Sciatic nerve (tissue), 2 donors: ENCODE measurements around the gene CBX8. TPM values are rescaled to one million over a fixed set of nuclear protein-coding genes. Genes with fewer than 3 reads are reported as not detected.
"Not testable (repeated sequence)": the region's sequence is repeated elsewhere in the genome, so short reads cannot be mapped to it uniquely, and the experiment has no call there.

Experiments used
- ATAC-seq: fragments of 200-7000 bp; cut with Tn5 transposase; one replicate; pipeline ENCODE4 v1.9.1; 2020; ENCODE audit warnings: mild to moderate bottlenecking, moderate library complexity
- DNase-seq: peaks from one replicate; pipeline ENCODE4 v3.0.0-alpha.2; 2020; ENCODE audit warnings: low spot score
- intact Hi-C: fragments of 100-400 bp; cut with DNase I; formaldehyde crosslinking; loops from one replicate; pipeline ENCODE4 v1.14.2; 2022
- total RNA-seq: library from RNA; stranded (reverse); fragmentation: NEBNext Ultra II Directional; extraction: Animal tissue kit (Norgen Biotek cat#: 25700); gene quantifications from one replicate; pipeline ENCODE4 v1.2.1, GENCODE V29; 2021
- donor health status: DM: no; HTN: no; CAD: no.
- donor health status: DM: no; HTN: no; CAD: no.

CBX8 gene
- total RNA-seq, 1 donor from 2014 or later = 2.0 TPM

GRCh38 chr17:79777120-79777893 is 19.6 kb downstream of the CBX8 start:
- DNase-seq = peak; percentile 81
- peak; percentile 71 for ATAC-seq
- intact Hi-C loops = no loop called here

GRCh38 chr17:79776376-79777119 is 20.3 kb downstream of the CBX8 start:
- ATAC-seq (no peak), DNase-seq (no peak)
- intact Hi-C loops = no loop called here

GRCh38 chr17:79775632-79776031 is 21.2 kb downstream of the CBX8 start:
- ATAC-seq (no peak), DNase-seq (no peak)
- intact Hi-C loops = no loop called here

GRCh38 chr17:79774561-79774975 is 22.3 kb downstream of the CBX8 start:
- no peak for ATAC-seq
- intact Hi-C loops = no loop called here

GRCh38 chr17:79772726-79773125 is 24.2 kb downstream of the CBX8 start:
- intact Hi-C loops, ATAC-seq, DNase-seq: not testable (repeated sequence)

More at GRCh38 chr17:79774561-79774975, 22.3 kb downstream of the CBX8 start:
- DNase-seq = no peak

GRCh38 chr17:79771276-79771675 is 25.6 kb downstream of the CBX8 start:
- ATAC-seq (no peak), DNase-seq (no peak)
- intact Hi-C loops = no loop called here

- ATAC-seq (no peak), DNase-seq (no peak)
- intact Hi-C loops = no loop called here
Observed at GRCh38 chr17:79769570-79770506, 27.0 kb downstream of the CBX8 start.

GRCh38 chr17:79765708-79766107 is 31.2 kb downstream of the CBX8 start:
- ATAC-seq (no peak), DNase-seq (no peak)
- intact Hi-C loops = no loop called here

GRCh38 chr17:79761894-79762589 is 34.8 kb downstream of the CBX8 start:
- intact Hi-C loops = no loop called here
- DNase-seq (no peak), ATAC-seq (no peak)

- DNase-seq = no peak
- no peak for ATAC-seq
- intact Hi-C loops = no loop called here
Observed at GRCh38 chr17:79760197-79760906, 36.5 kb downstream of the CBX8 start.

GRCh38 chr17:79758271-79758670 is 38.6 kb downstream of the CBX8 start:
- intact Hi-C loops = no loop called here
- no peak for DNase-seq
- no peak for ATAC-seq

- intact Hi-C loops = no loop called here
- DNase-seq (no peak), ATAC-seq (no peak)
Observed at GRCh38 chr17:79757140-79757745, 39.6 kb downstream of the CBX8 start.

- no peak for ATAC-seq
- intact Hi-C loops = no loop called here
- DNase-seq = no peak
Observed at GRCh38 chr17:79755591-79755990, 41.3 kb downstream of the CBX8 start.

GRCh38 chr17:79754903-79755302 is 42.0 kb downstream of the CBX8 start:
- intact Hi-C loops, DNase-seq, ATAC-seq: not testable (repeated sequence)

GRCh38 chr17:79754370-79754769 is 42.5 kb downstream of the CBX8 start:
- no peak for DNase-seq
- intact Hi-C loops = no loop called here
- ATAC-seq = no peak

GRCh38 chr17:79752175-79752574 is 44.7 kb downstream of the CBX8 start:
- ATAC-seq = no peak
- intact Hi-C loops = no loop called here
- DNase-seq = no peak

GRCh38 chr17:79750650-79751545 is 46.0 kb downstream of the CBX8 start:
- ATAC-seq (no peak), DNase-seq (no peak)
- intact Hi-C loops = no loop called here
